IPS-18a (cell line): Measurements from ENCODE around the gene INTS1.
"Not testable (repeated sequence)": the region's sequence is repeated elsewhere in the genome, so short reads cannot be mapped to it uniquely, and the experiment has no call there.

Experiments used
- H3K27ac ChIP-seq: one replicate; pipeline ENCODE4 v1.5.1; 2013; ENCODE audit warnings: low read length
- H3K27me3 ChIP-seq: one replicate; pipeline ENCODE4 v1.6.1; 2013; ENCODE audit warnings: mild to moderate bottlenecking, low read length; ENCODE audit not compliant: control insufficient read depth, insufficient read depth
- H3K36me3 ChIP-seq: one replicate; pipeline ENCODE4 v1.6.1; 2013; ENCODE audit warnings: low read depth, low read length; ENCODE audit not compliant: control insufficient read depth
- H3K4me1 ChIP-seq: one replicate; pipeline ENCODE4 v1.6.1; 2013; ENCODE audit warnings: low read depth, low read length; ENCODE audit not compliant: control insufficient read depth
- H3K4me3 ChIP-seq: one replicate; pipeline ENCODE4 v1.5.1; 2013; ENCODE audit warnings: low read length
- H3K9ac ChIP-seq: one replicate; pipeline ENCODE4 v1.6.1; 2013; ENCODE audit warnings: mild to moderate bottlenecking, low read length, moderate library complexity
- H3K9me3 ChIP-seq: one replicate; pipeline ENCODE4 v1.6.1; 2013; ENCODE audit warnings: low read depth, low read length; ENCODE audit not compliant: control insufficient read depth

Gene INTS1

DNA sequence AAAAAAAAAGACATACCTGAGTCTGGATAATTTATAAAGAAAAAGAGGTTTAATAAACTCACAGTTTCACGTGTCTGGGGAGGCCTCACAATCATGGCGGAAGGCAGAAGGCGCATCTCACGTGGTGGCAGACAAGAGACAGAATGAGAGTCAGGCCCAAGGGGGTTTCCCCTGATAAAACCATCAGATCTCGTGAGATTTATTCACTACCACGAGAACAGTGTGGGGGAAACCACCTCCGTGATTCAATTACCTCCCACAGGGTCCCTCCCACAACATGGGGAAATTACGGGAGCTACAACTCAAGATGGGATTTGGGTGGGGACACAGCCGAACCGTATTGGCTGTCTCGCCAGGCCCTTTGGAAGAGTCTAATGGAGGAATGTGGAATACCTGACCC is 17.3 kb upstream of the INTS1 start:
- no peaks in the 10 kb centered on the region for H3K9me3 ChIP-seq
- no peaks in the 10 kb centered on the region for H3K27me3 ChIP-seq
- no peaks in the 10 kb centered on the region for H3K4me1 ChIP-seq
- H3K4me3 ChIP-seq, result no peak overlapping the region
- H3K9ac ChIP-seq, result no peak overlapping the region
- H3K36me3 ChIP-seq, result no peaks in the 10 kb centered on the region
- no peak overlapping the region for H3K27ac ChIP-seq

DNA sequence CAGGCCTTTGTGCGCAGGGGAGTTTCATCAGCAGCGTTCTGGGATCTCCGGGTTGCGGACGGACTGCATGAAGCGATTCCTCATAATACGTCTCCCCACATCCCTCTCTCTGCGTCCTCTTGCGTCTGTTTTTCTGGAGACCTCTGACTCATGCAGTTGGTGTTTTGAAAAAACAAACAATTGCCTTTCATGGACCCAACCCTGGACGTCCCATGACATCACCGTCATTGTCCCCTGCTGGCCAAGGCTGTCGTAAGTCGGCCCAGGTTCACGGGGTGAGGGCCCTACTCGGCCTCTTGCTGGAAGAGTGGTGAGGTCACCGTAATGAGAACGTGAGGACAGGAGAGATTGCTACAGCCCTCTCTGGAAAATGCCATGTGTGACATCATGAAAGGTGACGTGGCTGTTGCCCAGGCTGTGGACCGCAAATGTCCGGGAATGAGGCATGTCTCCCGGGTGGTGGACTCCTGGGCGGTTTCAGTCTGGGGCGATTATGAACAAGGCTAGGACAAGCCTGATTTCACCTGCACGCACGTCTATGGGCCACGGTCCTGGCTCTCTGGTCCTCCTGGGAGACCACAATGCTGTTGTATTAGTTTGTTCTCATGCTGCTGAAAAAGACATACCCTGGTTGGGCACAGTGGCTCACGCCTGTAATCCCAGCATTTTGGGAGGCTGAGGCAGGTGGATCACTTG is 16.5 kb upstream of the INTS1 start:
- Histone ChIP-seq H3K27ac (no peak overlapping the region), H3K9ac (no peak overlapping the region), H3K4me1 (no peaks in the 10 kb centered on the region), H3K36me3 (no peaks in the 10 kb centered on the region), H3K4me3 (no peak overlapping the region), H3K9me3 (no peaks in the 10 kb centered on the region), H3K27me3 (no peaks in the 10 kb centered on the region)

DNA sequence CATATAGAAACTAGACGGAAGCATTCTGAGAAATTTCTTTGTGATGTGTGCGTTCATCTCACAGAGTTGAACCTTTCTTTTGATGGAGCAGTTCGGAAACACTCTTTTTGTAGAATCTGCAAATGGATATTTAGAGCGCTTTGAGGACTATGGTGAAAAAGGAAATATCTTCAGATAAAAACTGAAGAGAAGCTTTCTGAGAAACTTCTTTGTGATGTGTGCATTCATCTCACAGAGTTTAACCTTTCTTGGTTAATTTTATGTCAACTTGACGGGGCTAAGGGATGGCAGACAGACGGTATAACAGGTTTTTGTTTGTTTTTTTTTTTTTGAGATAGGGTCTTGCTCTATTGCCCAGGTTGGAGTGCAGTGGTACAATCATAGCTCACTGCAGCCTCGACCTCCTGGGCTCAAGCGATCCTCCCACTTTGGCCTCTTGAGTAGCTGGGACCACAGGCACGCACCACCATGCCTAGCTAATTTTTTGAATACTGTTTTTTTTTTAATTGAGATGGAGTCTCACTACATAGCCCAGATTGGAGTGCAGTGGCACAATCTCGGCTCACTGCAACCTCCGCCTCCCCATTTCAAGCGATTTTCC is 15.2 kb upstream of the INTS1 start:
- H3K27ac ChIP-seq, H3K9ac ChIP-seq, H3K9me3 ChIP-seq, H3K36me3 ChIP-seq, H3K4me3 ChIP-seq, H3K27me3 ChIP-seq, H3K4me1 ChIP-seq: not testable (repeated sequence)

DNA sequence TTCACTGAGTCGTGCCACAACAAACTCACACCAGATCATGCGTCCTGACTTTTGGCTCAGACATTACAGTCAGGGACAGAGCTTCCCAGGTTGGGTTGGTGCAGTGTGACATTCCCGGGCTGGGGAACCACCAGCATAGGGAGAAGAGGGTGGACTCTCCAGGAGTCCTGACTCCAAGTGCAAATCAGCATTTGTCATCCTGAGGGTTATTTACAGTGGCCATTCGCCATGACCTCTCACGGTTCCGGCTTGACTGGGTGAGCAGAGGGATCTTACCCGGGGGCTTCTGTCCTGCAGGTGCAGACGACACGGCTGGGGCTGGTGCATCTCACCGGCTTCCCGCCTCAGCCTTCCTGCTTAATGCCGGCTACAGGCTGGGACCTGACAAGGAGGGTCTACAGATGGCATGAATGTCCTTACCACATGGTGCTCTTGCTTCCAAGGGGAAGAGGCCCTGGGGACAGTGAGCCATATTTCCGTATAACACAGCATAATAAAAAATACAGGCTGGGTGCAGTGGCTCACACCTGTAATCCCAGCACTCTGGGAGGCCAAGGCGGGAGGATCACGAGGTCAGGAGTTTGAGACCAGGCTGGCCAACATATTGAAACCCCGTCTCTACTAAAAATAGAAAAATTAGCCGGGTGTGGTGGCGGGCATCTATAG is 12.5 kb upstream of the INTS1 start:
- Histone ChIP-seq H3K9me3 (no peaks in the 10 kb centered on the region), H3K36me3 (no peaks in the 10 kb centered on the region), H3K27ac (no peak overlapping the region), H3K4me1 (no peaks in the 10 kb centered on the region), H3K4me3 (no peak overlapping the region), H3K27me3 (no peaks in the 10 kb centered on the region), H3K9ac (no peak overlapping the region)

DNA sequence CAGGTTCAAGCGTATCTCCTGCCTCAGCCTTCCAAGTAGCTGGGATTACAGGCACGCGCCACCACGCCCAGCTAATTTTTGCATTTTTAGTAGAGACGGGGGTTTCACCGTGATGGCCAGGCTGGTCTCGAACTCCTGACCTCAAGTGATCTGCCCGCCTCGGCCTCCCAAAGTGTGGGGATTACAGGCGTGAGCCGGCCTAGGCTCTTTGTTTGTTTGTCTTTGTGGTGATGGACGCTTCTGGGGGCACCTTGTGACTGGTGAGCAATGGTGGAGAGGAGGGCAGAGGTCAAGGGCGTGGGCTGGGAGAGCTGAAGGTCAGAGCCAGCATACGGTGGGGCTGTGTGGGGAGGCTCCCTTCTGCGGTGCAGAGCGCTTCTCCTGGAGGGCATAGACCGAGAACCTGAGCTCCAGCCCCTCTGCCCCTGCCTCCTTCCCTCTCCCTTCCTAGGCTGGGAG is 11.3 kb upstream of the INTS1 start:
- not testable (repeated sequence) for H3K4me3 ChIP-seq, H3K9me3 ChIP-seq, H3K4me1 ChIP-seq, H3K36me3 ChIP-seq, H3K9ac ChIP-seq, H3K27me3 ChIP-seq, H3K27ac ChIP-seq

DNA sequence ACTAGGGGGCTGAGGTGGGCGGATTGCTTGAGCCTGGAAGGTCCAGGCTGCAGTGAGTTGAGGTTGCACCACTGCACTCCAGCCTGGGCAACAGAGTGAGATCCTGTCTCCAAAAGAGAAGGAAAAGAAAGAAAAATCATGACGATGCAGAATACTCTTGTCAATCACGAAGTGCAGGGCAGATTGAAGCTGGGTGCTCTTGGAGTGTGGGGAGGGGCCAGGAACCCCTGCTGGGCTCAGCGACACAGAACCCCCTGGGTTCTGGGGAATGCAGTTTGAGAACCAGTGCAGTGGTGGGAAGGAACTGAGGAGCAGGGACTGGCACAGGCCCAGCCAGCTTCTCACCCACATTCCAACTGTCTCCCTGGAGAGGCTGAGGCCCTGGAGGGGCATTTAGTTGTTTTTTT is 10.8 kb upstream of the INTS1 start:
- no peaks in the 10 kb centered on the region for H3K27me3 ChIP-seq
- H3K36me3 ChIP-seq, result no peaks in the 10 kb centered on the region
- H3K9ac ChIP-seq, result no peak overlapping the region
- no peaks in the 10 kb centered on the region for H3K9me3 ChIP-seq
- H3K4me3 ChIP-seq, result no peak overlapping the region
- no peak overlapping the region for H3K27ac ChIP-seq
- H3K4me1 ChIP-seq, result no peaks in the 10 kb centered on the region

DNA sequence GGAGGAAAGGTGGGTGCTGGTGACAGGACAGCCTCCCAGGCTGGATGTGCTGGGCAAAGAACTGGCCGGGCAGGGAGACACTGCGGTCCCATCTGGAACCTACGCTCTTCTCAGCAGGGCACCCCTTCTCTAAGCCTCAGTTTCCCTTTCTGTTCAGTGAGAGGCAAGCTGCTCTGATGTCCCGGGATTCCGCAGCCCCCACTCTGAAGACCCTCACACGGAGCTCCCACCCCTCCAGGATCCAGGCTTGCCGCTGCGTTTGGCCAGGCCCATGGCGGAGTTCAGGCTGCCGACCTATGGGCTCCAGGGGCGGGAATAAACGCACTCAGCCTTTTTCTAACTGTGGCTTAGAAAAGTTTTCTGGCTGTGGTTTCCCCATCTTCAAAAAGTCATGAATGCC is 10.2 kb upstream of the INTS1 start:
- H3K4me3 ChIP-seq, result no peak overlapping the region
- no peak overlapping the region for H3K27ac ChIP-seq
- no peaks in the 10 kb centered on the region for H3K4me1 ChIP-seq
- H3K9ac ChIP-seq, result no peak overlapping the region
- H3K36me3 ChIP-seq, result no peaks in the 10 kb centered on the region
- no peaks in the 10 kb centered on the region for H3K9me3 ChIP-seq
- no peaks in the 10 kb centered on the region for H3K27me3 ChIP-seq

DNA sequence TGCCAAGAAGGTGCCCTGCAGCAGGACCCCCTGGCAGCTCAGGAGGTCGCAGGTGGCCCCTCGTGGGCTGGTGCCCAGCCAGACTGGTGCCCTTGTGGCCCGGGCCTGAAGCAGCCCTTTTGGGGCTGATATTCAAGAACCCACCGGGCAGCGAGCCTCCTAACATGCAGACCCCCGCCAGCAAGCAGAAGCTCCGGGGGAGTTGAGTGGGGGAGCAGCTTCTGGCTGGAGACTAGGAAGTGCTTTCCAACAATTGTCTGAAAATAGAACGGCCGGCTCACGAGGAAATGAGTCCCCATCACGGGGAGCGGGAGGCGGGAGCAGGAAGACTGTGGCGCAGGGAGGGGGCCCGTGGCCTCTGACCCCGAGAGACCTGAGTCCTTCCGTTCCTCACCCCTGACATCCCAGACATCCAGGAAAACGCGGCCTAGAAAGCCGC is 9.5 kb upstream of the INTS1 start:
- no peaks in the 10 kb centered on the region for H3K27me3 ChIP-seq
- no peaks in the 10 kb centered on the region for H3K9me3 ChIP-seq
- H3K9ac ChIP-seq, result no peak overlapping the region
- no peaks in the 10 kb centered on the region for H3K36me3 ChIP-seq
- no peaks in the 10 kb centered on the region for H3K4me1 ChIP-seq
- H3K27ac ChIP-seq, result no peak overlapping the region
- H3K4me3 ChIP-seq, result no peak overlapping the region

DNA sequence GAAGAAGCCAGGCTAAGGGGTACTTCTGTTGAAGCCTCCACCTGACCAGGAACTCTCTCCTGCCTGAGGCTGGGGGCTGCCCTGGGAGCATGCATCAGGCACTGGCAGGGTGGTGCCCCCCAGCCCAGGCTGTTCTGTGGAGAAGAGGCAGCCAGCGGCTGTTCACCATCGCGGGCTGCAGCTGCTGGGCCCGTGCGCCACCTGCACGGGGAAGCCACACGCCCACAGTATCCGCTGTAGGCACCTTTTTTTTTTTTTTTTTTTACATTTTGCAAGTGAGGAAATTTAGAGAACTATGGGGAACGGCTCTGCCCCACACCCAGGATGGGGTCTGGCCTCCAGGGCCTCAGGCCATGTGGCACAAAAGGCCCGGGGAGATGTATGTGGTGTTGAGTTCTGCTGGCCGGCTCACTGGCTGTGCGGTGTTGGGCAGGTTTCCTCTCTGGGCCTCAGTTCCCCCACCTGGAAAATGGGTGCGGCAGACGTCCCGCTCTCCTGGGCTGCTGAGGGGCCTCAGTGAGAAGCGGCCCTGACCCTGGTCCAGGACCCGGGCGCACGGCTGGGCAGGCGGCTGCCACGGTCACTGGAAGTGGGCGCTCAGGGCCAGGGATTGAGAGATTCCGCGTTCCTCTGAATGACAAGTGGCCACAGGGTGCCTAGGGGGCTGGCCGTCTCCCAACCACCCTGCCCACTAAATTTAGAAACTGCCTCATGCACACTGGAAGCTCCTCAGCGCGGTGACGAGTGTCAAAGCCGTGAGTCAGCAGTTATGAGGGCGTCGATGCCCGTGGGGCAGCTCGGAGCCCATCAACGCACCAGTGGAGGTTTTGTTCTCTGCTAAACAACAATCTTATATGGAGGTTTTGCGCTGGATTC is 8.8 kb upstream of the INTS1 start:
- Histone ChIP-seq H3K4me1 (no peaks in the 10 kb centered on the region), H3K9ac (no peak overlapping the region), H3K4me3 (no peak overlapping the region), H3K27me3 (no peaks in the 10 kb centered on the region), H3K9me3 (no peaks in the 10 kb centered on the region), H3K27ac (no peak overlapping the region), H3K36me3 (no peaks in the 10 kb centered on the region)

DNA sequence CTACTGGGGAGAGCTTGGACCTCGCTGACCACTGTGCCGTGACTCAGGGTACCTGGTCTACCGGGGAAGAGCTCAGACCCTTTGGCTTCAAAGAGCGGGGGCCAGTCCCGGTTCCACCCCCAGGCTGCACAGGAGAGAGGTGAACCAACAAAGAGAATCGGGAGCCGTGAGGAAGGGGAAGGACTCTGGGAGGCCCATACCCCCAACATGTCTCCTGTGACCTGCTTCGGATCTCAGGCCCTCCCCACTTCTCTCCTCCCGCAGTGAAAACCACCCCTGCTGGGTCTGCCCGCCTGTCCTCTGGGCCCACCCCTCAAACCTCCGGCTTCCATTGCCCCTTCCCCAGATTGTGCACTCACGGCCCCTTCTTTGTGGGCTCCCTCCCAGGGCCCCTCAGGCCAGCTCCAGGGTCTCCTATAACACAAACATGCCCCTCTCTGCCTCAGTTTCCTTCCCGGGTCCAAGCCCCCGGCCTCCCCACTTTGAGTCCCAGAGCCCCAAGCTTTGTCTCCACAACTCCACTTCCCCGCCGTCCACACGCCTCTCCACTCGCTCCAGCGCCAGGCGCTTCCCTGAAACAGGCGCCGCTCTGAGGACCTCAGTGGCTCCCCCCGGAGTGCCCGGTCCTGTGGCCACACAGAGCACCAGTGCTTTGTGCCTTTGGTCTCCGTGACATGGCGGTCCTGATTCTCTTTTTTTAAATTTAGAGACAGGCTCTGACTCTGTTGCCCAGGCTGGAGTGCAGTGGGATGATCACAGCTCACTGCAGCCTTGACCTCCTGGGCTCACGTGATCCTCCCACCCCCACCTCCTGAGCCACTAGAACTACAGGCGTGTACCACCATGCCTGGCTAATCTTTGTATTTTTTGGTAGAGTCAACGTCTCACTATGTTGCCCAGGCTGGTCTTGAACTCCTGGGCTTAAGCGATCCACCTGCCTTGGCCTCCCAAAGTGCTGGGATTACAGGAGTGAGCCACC is 7.5 kb upstream of the INTS1 start:
- H3K27ac ChIP-seq, result no peak overlapping the region
- no peaks in the 10 kb centered on the region for H3K27me3 ChIP-seq
- H3K9me3 ChIP-seq, result no peaks in the 10 kb centered on the region
- peaks cover 3% of the 10 kb centered on the region for H3K4me1 ChIP-seq
- H3K4me3 ChIP-seq, result no peak overlapping the region
- no peaks in the 10 kb centered on the region for H3K36me3 ChIP-seq
- no peak overlapping the region for H3K9ac ChIP-seq
